K562 (cell line): ENCODE data around the gene RNU11. TPM values are rescaled to one million over a fixed set of nuclear protein-coding genes. Genes with fewer than 3 reads are reported as not detected.

ENCODE experiments used
- ATAC-seq: fragments of 200-7000 bp; cut with Tn5 transposase; 3 replicates; pipeline ENCODE4 v1.9.1; 2020; ENCODE audit warnings: moderate library complexity
- BruUV-seq: library from RNA; stranded (reverse); fragments of 400-500 nt; replicated peaks from 2 replicates; lab custom pipeline; 2021; lab: Mats Ljungman, UMichigan
- CTCF ChIA-PET: fragments of 300-600 bp; formaldehyde crosslinking; extraction: SDS; loops from one replicate; lab custom pipeline; 2021; ENCODE audit warnings: low intra/inter-chr PET ratio; lab: Yijun Ruan, JAX
- POLR2A ChIA-PET: fragments of 300-600, 350-650 bp; sonication (Branson Sonifier 250); formaldehyde crosslinking; extraction: SDS; loops from one replicate; lab custom pipeline; 2021; ENCODE audit warnings: antibody characterized with exemption, inconsistent platforms; lab: Yijun Ruan, JAX
- DNase-seq, 4 experiments: peaks; one replicate each; pipeline versions ENCODE4 v3.0.0 to v3.0.0-alpha.2; 2011 to 2018; ENCODE audit warnings: low spot score in 3 of 4, mixed read lengths in 3 of 4; ENCODE audit errors: extremely low read depth in 1 of 4
- FAIRE-seq: peaks from 2 replicates; lab custom pipeline; 2011; peaks lifted over from hg19 to GRCh38; lab: Jason Lieb, UNC
- H2AFZ ChIP-seq: 2 replicates; pipeline ENCODE4 v1.6.0; 2011; ENCODE audit warnings: low read depth, low read length, control low read depth, inconsistent platforms
- H3K27ac ChIP-seq: fragments of 200-600 bp; 3 replicates; pipeline ENCODE4 v1.8.0; 2011; ENCODE audit warnings: low read depth, mild to moderate bottlenecking, control low read depth, inconsistent platforms, low read length, moderate library complexity, mixed read lengths; ENCODE audit errors: extremely low read depth
- H3K27me3 ChIP-seq, 2 experiments: fragments of 300-600 bp in 1 of 2; 2 replicates in 1 of 2; 3 replicates in 1 of 2; pipeline versions ENCODE4 v1.6.0 to v1.8.0; 2011; ENCODE audit warnings: inconsistent platforms in 2 of 2, low read length in 2 of 2, mild to moderate bottlenecking in 1 of 2, mixed read lengths in 1 of 2, moderate library complexity in 1 of 2; ENCODE audit not compliant: control insufficient read depth in 2 of 2, insufficient read depth in 2 of 2
- H3K36me3 ChIP-seq: fragments of 300-600 bp; 3 replicates; pipeline ENCODE4 v1.8.0; 2011; ENCODE audit warnings: mild to moderate bottlenecking, low read length, inconsistent platforms; ENCODE audit not compliant: control insufficient read depth, insufficient read depth
- H3K4me1 ChIP-seq, 2 experiments: fragments of 200-600 bp in 1 of 2; replicated peaks in 1 of 2; 2 replicates in 1 of 2; 3 replicates in 1 of 2; pipeline versions ENCODE4 v1.5.1 to v1.8.0; 2011; ENCODE audit warnings: inconsistent platforms in 2 of 2, low read length in 2 of 2, mild to moderate bottlenecking in 1 of 2, mixed read lengths in 1 of 2, moderate library complexity in 1 of 2; ENCODE audit not compliant: control insufficient read depth in 2 of 2, insufficient read depth in 2 of 2
- H3K4me2 ChIP-seq: 2 replicates; pipeline ENCODE4 v1.6.1; 2011; ENCODE audit warnings: low read length, control low read depth, inconsistent platforms, mixed read lengths; ENCODE audit not compliant: insufficient read depth
- H3K4me3 ChIP-seq: fragments of 200-600 bp; sonication (generic), shearing (Covaris generic); 2 replicates; pipeline ENCODE4 v1.5.1; 2016; ENCODE audit warnings: control low read depth, inconsistent platforms
- H3K79me2 ChIP-seq: fragments of 200-600 bp; 3 replicates; pipeline ENCODE4 v1.8.0; 2011; ENCODE audit warnings: low read length, inconsistent platforms; ENCODE audit not compliant: control insufficient read depth, insufficient read depth
- H3K9ac ChIP-seq, 2 experiments: 2 replicates each; pipeline versions ENCODE4 v1.6.0 to v1.6.1; 2011; ENCODE audit warnings: low read depth in 2 of 2, low read length in 2 of 2, control low read depth in 1 of 2, inconsistent platforms in 1 of 2, mild to moderate bottlenecking in 1 of 2, mixed read lengths in 1 of 2; ENCODE audit not compliant: insufficient read depth in 1 of 2
- H3K9me1 ChIP-seq: one replicate; pipeline ENCODE4 v1.6.0; 2011; ENCODE audit warnings: inconsistent platforms, mild to moderate bottlenecking, low read length, moderate library complexity; ENCODE audit not compliant: control insufficient read depth, insufficient read depth
- H3K9me3 ChIP-seq: replicated peaks from 2 replicates; pipeline ENCODE4 v1.5.1; 2011; ENCODE audit warnings: low read depth, low read length, inconsistent platforms; ENCODE audit not compliant: control insufficient read depth, insufficient read depth
- H4K20me1 ChIP-seq: replicated peaks from 2 replicates; pipeline ENCODE4 v1.6.1; 2011; ENCODE audit warnings: low read length, inconsistent platforms, mixed read lengths; ENCODE audit not compliant: control insufficient read depth, insufficient read depth
- ESRRA ChIP-seq: fragments of 450-650 bp; IDR thresholded peaks from 2 replicates; pipeline ENCODE4 v1.6.1; 2014; ENCODE audit warnings: low read depth, mild to moderate bottlenecking, moderate library complexity, borderline replicate concordance
- GTF2E2 ChIP-seq: fragments of 200-800 bp; sonication (Bioruptor generic); IDR thresholded peaks from 2 replicates; pipeline ENCODE4 v1.6.1; 2016; ENCODE audit warnings: missing genetic modification characterization, missing compliant biosample characterization
- HDAC6 ChIP-seq: IDR thresholded peaks from 2 replicates; pipeline ENCODE4 v1.6.1; 2012; ENCODE audit warnings: low read depth, mild to moderate bottlenecking, control low read depth, inconsistent platforms, low read length, moderate library complexity
- MAZ ChIP-seq, 2 experiments: fragments of 450-650 bp in 1 of 2; sonication (generic) in 1 of 2; formaldehyde crosslinking; IDR thresholded peaks in 1 of 2; conservative IDR thresholded peaks in 1 of 2; 2 replicates each; pipeline versions ENCODE4 v1.4.0 to v1.5.0; 2020; ENCODE audit warnings: mild to moderate bottlenecking in 1 of 2, missing genetic modification reagents in 1 of 2
- NFIC ChIP-seq: fragments of 450-650 bp; IDR thresholded peaks from 2 replicates; pipeline ENCODE4 v1.6.1; 2017; ENCODE audit warnings: mild to moderate bottlenecking, inconsistent platforms
- NFXL1 ChIP-seq: fragments of 450-650 bp; formaldehyde crosslinking; IDR thresholded peaks from 2 replicates; pipeline ENCODE4 v1.4.0; 2021; ENCODE audit warnings: mild to moderate bottlenecking
- POU5F1 ChIP-seq: fragments of 150-350 bp; IDR thresholded peaks from 2 replicates; pipeline ENCODE4 v1.6.1; 2014; ENCODE audit warnings: borderline replicate concordance, low read length, low read depth, mild to moderate bottlenecking; ENCODE audit not compliant: partially characterized antibody
- RBM22 ChIP-seq: fragments of 200-400 bp; formaldehyde crosslinking; IDR thresholded peaks from 2 replicates; pipeline ENCODE4 v1.6.1; 2018; ENCODE audit warnings: low read length, low read depth; ENCODE audit not compliant: poor library complexity, severe bottlenecking
- SMC3 ChIP-seq: conservative IDR thresholded peaks from 2 replicates; pipeline ENCODE4 v1.6.1; 2011; ENCODE audit warnings: low read depth, low read length, improper control_type of control experiment; ENCODE audit not compliant: insufficient read depth
- YY1 ChIP-seq, 3 experiments: IDR thresholded peaks; 2 replicates each; pipeline ENCODE4 v1.6.1; 2011; ENCODE audit warnings: low read length in 2 of 3, mild to moderate bottlenecking in 2 of 3, moderate library complexity in 2 of 3, borderline replicate concordance in 1 of 3, control low read depth in 1 of 3, low read depth in 1 of 3; ENCODE audit not compliant: insufficient read depth in 3 of 3, insufficient replicate concordance in 2 of 3, control insufficient read depth in 1 of 3, insufficient read length in 1 of 3; ENCODE audit errors: extremely low read depth in 1 of 3
- ZBTB7A ChIP-seq: IDR thresholded peaks from 2 replicates; pipeline ENCODE4 v1.6.1; 2011; ENCODE audit warnings: low read depth, mild to moderate bottlenecking, low read length, moderate library complexity, borderline replicate concordance; ENCODE audit not compliant: control insufficient read depth
- ZEB2 ChIP-seq: fragments of 450-650 bp; IDR thresholded peaks from 2 replicates; pipeline ENCODE4 v1.6.1; 2016
- ZNF282 ChIP-seq: sonication (generic); formaldehyde crosslinking; IDR thresholded peaks from 2 replicates; pipeline ENCODE4 v1.8.1; 2023; ENCODE audit warnings: missing genetic modification reagents
- ZNF384 ChIP-seq: IDR thresholded peaks from 2 replicates; pipeline ENCODE4 v1.6.1; 2012; ENCODE audit warnings: low read depth, low read length, improper control_type of control experiment
- ZNF696 ChIP-seq: fragments of 250-450 bp; sonication (Bioruptor Pico); conservative IDR thresholded peaks from 2 replicates; pipeline ENCODE4 v1.4.0; 2020; ENCODE audit warnings: mild to moderate bottlenecking, moderate library complexity
- WGBS: fragments of 100-300 bp; shearing (Covaris generic); methylation state at CpG from one replicate; pipeline ENCODE4 v1.1.6; 2016; ENCODE audit warnings: low coverage, mixed read lengths; ENCODE audit not compliant: insufficient coverage; ENCODE audit errors: missing lambda C conversion rate; 5-methylcytosine and 5-hydroxymethylcytosine counted together
- in situ Hi-C: fragments of 300-500 bp; cut with MboI; formaldehyde crosslinking; loops from 4 replicates; pipeline ENCODE4 v1.15.0; 2018; ENCODE audit warnings: inconsistent platforms, mixed read lengths
- intact Hi-C: fragments of 100-400 bp; cut with micrococcal nuclease; formaldehyde crosslinking; loops from 2 replicates; pipeline ENCODE4 v1.14.2; 2022
- polyA plus RNA-seq, 8 experiments: library from polyadenylated mRNA; depleted of rRNA in 4 of 8; stranded (reverse) in 5 of 8; unstranded in 3 of 8; fragments of >200 nt; fragmentation: Nextera tagmentation in 2 of 8; fragmentation: Illumina TruSeq in 1 of 8; extraction: Ambion mirVana in 2 of 8; extraction: Trizol in 1 of 8; gene quantifications; 2 replicates each; pipeline versions ENCODE4 v1.2.1 to v1.2.3, GENCODE V29; 2011 to 2014; ENCODE audit warnings: inconsistent platforms in 1 of 8, missing spikeins in 1 of 8
- total RNA-seq, 7 experiments: library from RNA; depleted of rRNA in 6 of 7; stranded (reverse); fragments of >200 nt in 6 of 7; fragmentation: Illumina TruSeq in 2 of 7; extraction: Trizol in 2 of 7; gene quantifications; 2 replicates each; pipeline versions ENCODE4 v1.2.1 to v1.2.3, GENCODE V29; 2011 to 2021; ENCODE audit warnings: low replicate concordance in 1 of 7
- TF ChIP-seq, protein P1 (sequence below): fragments of 450-650 bp; formaldehyde crosslinking; IDR thresholded peaks from 2 replicates; pipeline ENCODE4 v1.4.0; 2020; ENCODE audit warnings: mild to moderate bottlenecking, moderate library complexity
- TF ChIP-seq, protein P2 (sequence below): fragments of 450-650 bp; IDR thresholded peaks from 2 replicates; pipeline ENCODE4 v1.6.1; 2014; ENCODE audit warnings: low read depth, mild to moderate bottlenecking, moderate library complexity, borderline replicate concordance

Gene RNU11
- total and polyA plus RNA-seq, 9 of the 15 experiments (the other 6 are each of a cell fraction or from before 2014, with no cell fraction given): not detected

DNA sequence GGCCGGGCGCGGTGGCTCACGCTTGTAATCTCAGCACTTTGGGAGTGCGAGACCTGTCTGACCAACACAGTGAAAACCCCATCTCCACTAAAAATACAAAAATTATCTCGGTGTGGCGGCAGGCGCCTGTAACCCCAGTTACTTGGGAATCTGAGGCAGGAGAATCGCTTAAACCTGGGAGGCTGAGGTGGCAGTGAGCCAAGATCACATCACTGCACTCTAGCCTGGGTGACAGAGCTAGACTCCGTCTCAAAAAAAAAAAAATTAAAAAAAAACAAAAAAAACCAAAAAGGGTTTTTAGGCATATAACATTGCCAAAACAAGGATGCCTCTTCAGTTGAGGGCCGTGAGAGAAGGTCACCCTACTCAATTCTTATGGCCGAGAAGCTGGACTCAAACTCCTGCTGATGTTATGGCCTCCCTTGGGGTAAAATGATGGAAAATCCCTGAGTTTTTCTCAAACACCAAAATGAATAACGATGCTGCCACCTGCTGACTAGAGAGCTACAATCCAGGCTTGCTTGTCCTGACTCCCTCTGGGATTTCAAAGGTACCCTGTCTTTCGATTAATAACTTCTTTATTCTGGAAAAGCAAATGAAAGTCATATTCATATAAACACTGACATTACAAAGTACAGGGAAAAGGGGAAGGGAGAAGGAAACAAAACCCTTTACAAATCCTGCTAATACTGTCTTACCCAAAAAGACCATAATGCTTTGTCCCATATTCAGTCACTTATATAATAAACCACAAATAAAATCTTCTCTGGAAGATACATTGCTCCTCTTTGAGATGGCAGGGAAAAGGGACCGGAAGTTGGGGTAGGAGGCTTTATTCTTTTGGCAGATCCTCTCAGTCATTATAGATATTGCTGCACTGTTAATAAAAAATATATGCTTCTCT lies 45.6 kb upstream of the RNU11 start:
- ATAC-seq (peak; percentile 91), DNase-seq (peak; percentile 67 to 86 (median 73)), FAIRE-seq (peak; percentile 91)
- Histone ChIP-seq H2AFZ (no peak overlapping the region), H3K27me3 (no peaks in the 10 kb centered on the region), H3K4me1 (no peaks in the 10 kb centered on the region), H3K4me3 (no peak overlapping the region), H3K9ac (no peak overlapping the region), H3K27ac (no peak overlapping the region), H4K20me1 (no peaks in the 10 kb centered on the region), H3K9me3 (no peaks in the 10 kb centered on the region), H3K4me2 (no peak overlapping the region), H3K79me2 (no peaks in the 10 kb centered on the region), H3K36me3 (peaks cover 52% of the 10 kb centered on the region; the same call in 2 of the 3 replicates), H3K9me1 (no peaks in the 10 kb centered on the region)
- 50% methylated on average over 15 of the region's 15 CpGs for WGBS
- BruUV-seq: TSS peak; percentile 20
- intact Hi-C loops (loop anchor here (1.0 to 5.0 kb wide), 6 partner anchors 50 to 510 kb away; partner anchors contain the start of gene TRNAU1AP), in situ Hi-C loops (loop anchor here (5.0 kb wide), 2 partner anchors 85 to 195 kb away; no protein-coding TSS in a partner anchor)
- CTCF ChIA-PET: interaction anchor here (0.7 to 3.5 kb wide), 11 partner anchors 24 to 894 kb away, joined by 3 to 56 read pairs (median 4); no protein-coding TSS in a partner anchor
- POLR2A ChIA-PET: interaction anchor here (0.6 to 7.3 kb wide), 24 partner anchors 9 to 372 kb away, joined by 3 to 81 read pairs (median 4); partner anchors contain the start of genes RCC1, RNU11 and TAF12
- TF ChIP-seq ZNF696 (CRISPR knock-in tag) (no peak), GTF2E2 (tag) (no peak), RBM22 (no peak), NFXL1 (no peak), NFIC (peak; percentile 72), SMC3 (peak; percentile 85), ZEB2 (peak; percentile 33; the same call in 1 of the 2 replicates), POU5F1 (no peak), ZBTB7A (no peak), MAZ (CRISPR knock-in tag; conservative IDR thresholded peaks at IDR 0.05 in 1 of 2, IDR thresholded peaks at IDR 0.05 in 1 of 2) (peak in 1 of 2 experiments; percentile 27; a peak in 1 of 4 replicates), ESRRA (no peak), HDAC6 (no peak), ZNF282 (CRISPR knock-in tag) (no peak), YY1 (IDR thresholded peaks at IDR 0.05; ENCODE audit: borderline replicate concordance in 1 of 3, control insufficient read depth in 1 of 3, extremely low read depth in 1 of 3, insufficient read depth in 3 of 3, insufficient read length in 1 of 3, insufficient replicate concordance in 2 of 3, low read depth in 1 of 3, low read length in 2 of 3) (peak in 1 of 3 experiments; percentile 40), ZNF384 (peak; percentile 79)
- TF ChIP-seq, protein P1, sequence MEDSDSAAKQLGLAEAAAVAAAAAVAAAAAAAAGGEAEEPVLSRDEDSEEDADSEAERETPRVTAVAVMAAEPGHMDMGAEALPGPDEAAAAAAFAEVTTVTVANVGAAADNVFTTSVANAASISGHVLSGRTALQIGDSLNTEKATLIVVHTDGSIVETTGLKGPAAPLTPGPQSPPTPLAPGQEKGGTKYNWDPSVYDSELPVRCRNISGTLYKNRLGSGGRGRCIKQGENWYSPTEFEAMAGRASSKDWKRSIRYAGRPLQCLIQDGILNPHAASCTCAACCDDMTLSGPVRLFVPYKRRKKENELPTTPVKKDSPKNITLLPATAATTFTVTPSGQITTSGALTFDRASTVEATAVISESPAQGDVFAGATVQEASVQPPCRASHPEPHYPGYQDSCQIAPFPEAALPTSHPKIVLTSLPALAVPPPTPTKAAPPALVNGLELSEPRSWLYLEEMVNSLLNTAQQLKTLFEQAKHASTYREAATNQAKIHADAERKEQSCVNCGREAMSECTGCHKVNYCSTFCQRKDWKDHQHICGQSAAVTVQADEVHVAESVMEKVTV (CRISPR knock-in tag): peak; percentile 87
- TF ChIP-seq, protein P2, sequence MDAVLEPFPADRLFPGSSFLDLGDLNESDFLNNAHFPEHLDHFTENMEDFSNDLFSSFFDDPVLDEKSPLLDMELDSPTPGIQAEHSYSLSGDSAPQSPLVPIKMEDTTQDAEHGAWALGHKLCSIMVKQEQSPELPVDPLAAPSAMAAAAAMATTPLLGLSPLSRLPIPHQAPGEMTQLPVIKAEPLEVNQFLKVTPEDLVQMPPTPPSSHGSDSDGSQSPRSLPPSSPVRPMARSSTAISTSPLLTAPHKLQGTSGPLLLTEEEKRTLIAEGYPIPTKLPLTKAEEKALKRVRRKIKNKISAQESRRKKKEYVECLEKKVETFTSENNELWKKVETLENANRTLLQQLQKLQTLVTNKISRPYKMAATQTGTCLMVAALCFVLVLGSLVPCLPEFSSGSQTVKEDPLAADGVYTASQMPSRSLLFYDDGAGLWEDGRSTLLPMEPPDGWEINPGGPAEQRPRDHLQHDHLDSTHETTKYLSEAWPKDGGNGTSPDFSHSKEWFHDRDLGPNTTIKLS: no peak
